IPS-18a (cell line): ENCODE data around the gene CLDND2.

ENCODE experiments used
- H3K27ac ChIP-seq: one replicate; pipeline ENCODE4 v1.5.1; 2013; ENCODE audit warnings: low read length
- H3K27me3 ChIP-seq: one replicate; pipeline ENCODE4 v1.6.1; 2013; ENCODE audit warnings: mild to moderate bottlenecking, low read length; ENCODE audit not compliant: control insufficient read depth, insufficient read depth
- H3K36me3 ChIP-seq: one replicate; pipeline ENCODE4 v1.6.1; 2013; ENCODE audit warnings: low read depth, low read length; ENCODE audit not compliant: control insufficient read depth
- H3K4me1 ChIP-seq: one replicate; pipeline ENCODE4 v1.6.1; 2013; ENCODE audit warnings: low read depth, low read length; ENCODE audit not compliant: control insufficient read depth
- H3K4me3 ChIP-seq: one replicate; pipeline ENCODE4 v1.5.1; 2013; ENCODE audit warnings: low read length
- H3K9ac ChIP-seq: one replicate; pipeline ENCODE4 v1.6.1; 2013; ENCODE audit warnings: mild to moderate bottlenecking, low read length, moderate library complexity
- H3K9me3 ChIP-seq: one replicate; pipeline ENCODE4 v1.6.1; 2013; ENCODE audit warnings: low read depth, low read length; ENCODE audit not compliant: control insufficient read depth

The CLDND2 gene

DNA sequence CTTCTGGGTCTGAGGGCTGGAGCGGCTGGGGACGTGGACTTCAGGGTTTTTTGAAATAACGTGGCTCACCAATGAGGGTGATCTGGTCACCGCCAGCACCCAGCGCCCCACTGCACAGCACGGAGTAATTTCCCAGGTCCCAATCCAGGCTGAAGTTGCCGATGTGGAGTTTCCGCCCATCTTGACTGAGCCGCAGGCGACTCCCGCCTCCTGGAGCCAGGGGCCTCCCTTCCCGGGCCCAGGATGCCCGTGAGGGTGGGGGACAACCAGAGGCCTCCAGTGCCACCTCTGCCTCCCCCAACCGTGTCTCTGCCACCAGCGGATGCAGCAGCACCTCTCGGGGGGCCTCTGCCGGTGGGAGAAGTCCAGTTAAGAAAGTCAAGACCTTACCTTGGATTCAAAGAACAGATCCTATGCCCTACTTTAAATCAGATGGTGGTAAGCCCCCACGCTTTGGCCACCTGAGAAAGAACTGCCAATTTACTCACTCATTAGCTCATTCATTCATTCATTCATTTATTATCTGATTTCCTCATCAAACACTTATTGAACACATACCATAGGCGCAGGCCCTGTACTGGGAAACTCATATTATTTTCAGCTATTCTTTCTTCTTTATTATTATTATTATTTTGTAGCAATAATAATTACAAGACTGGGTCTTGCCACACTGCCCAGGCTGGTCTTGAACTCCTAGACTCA is 30.8 kb downstream of the CLDND2 start:
- H3K4me3 ChIP-seq = no peak overlapping the region
- no peak overlapping the region for H3K9ac ChIP-seq
- H3K27ac ChIP-seq = no peak overlapping the region

DNA sequence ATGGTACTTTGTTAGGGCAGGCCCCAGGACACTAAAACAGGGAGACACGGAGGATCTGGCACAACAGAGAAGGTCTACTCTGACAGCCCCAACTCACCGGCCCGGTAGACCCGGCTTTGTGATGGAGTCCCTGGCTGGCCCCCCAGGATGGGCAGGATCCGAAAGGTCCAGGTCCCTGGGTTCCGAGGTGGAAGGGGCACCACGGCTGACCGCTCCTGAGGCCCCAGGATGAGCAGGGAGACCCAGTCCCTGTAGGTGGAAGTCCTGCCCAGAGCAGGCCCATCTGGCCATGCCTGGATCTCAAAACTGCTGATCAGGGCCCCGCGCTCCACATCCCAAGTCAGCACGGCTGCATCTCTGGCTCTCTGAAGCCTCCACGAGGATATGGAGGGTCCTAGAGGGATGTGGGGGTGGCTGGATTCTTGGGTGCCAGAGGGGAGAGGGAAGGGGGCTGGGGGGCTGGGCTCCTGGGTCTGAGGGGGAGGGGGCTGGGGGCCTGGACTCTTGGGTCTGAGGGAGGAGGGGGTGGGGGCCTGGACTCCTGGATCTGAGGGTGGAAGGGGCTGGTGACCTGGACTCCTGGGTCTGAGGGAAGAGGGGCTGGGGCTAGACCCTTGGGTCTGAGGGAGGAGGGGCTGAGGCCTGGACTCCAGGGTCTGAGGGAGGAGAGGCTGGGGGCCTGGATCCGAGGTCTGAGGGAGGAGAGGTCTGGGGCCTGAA is 31.5 kb downstream of the CLDND2 start:
- H3K9ac ChIP-seq = no peak overlapping the region
- peaks cover 22% of the 10 kb centered on the region for H3K27me3 ChIP-seq
- peaks cover 5% of the 10 kb centered on the region for H3K4me1 ChIP-seq
- no peak overlapping the region for H3K4me3 ChIP-seq
- no peaks in the 10 kb centered on the region for H3K9me3 ChIP-seq
- H3K27ac ChIP-seq = no peak overlapping the region
- H3K36me3 ChIP-seq = no peaks in the 10 kb centered on the region

More for the DNA sequence above, 30.8 kb downstream of the CLDND2 start:
- H3K36me3 ChIP-seq = no peaks in the 10 kb centered on the region
- H3K27me3 ChIP-seq = peaks cover 22% of the 10 kb centered on the region
- peaks cover 9% of the 10 kb centered on the region for H3K4me1 ChIP-seq
- H3K9me3 ChIP-seq = no peaks in the 10 kb centered on the region

DNA sequence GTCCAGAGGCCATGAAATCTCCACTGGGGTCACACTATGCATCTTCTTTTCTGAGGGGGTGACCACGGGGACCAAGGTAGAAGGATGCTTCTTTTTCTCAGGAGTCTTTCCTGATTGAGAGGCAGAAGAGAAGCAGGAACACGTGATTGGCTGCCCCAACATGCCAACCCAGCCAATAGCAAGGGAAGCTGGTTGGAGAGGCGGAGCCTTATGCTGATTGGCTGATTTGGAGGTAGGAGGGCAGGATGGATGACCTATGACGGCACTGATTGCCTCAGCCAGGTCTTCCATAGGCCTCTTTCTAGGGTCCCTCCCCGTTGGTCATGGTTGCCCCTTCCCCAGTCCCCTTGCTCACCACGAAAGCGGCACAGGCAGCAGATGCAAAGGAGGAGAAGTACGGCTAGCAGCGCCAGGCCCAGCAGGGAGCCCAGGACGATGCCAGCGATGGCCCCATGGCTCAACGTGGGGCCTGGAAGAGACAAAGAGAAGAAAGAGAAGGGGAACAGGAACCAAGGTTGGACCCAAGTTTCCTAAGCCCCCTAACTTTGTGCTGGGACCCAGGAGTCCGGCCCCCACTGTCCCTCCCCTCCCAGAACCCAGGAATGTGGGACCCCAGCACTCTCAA is 34.9 kb downstream of the CLDND2 start:
- Histone ChIP-seq H3K4me3 (no peak overlapping the region), H3K36me3 (no peaks in the 10 kb centered on the region), H3K9me3 (no peaks in the 10 kb centered on the region), H3K4me1 (no peaks in the 10 kb centered on the region), H3K9ac (no peak overlapping the region), H3K27ac (no peak overlapping the region), H3K27me3 (no peaks in the 10 kb centered on the region)

DNA sequence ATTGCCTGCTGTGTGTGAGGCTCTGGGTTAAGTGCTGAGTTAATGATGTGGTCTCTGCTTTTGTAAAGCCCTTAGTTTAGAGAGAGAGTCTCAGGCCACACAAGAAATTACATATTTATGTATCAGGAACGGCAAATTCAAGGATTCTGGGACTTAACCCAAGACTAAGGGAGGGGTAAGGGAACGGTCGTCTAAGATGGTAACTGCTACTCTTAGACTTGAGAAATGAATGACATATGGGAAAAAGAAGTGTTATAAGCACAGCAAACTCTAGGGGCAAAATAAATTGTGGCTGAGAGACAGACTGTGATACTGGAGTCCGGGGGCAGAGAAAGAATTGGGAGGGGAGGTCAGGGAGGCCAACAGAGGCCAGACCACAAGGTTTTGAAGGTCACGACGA is 37.1 kb downstream of the CLDND2 start:
- Histone ChIP-seq H3K27me3 (peaks cover 3% of the 10 kb centered on the region), H3K36me3 (no peaks in the 10 kb centered on the region), H3K9ac (no peak overlapping the region), H3K4me3 (no peak overlapping the region), H3K27ac (no peak overlapping the region), H3K4me1 (no peaks in the 10 kb centered on the region), H3K9me3 (no peaks in the 10 kb centered on the region)

DNA sequence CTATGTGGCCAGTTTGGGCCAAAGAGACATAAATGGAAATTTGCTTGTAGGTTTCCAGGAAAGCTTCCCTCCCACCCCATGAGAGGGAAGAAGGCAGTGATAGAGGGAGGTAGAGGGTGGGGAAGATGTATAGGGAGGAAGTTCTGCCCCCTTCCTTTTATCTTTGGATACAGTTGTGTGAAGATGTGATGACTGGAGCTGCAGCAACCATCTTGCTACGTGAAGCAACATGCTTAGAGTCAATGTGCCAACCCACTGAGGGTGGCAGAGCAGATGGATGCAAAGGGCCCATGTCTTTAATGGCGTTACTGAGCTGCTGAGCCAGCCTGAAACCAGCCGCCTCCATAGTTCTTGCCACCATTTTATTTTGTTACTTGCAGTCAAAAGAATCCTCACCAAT is 37.6 kb downstream of the CLDND2 start:
- no peaks in the 10 kb centered on the region for H3K4me1 ChIP-seq
- H3K36me3 ChIP-seq = no peaks in the 10 kb centered on the region
- no peak overlapping the region for H3K4me3 ChIP-seq
- no peak overlapping the region for H3K9ac ChIP-seq
- H3K27ac ChIP-seq = no peak overlapping the region
- H3K27me3 ChIP-seq = peaks cover 3% of the 10 kb centered on the region
- no peaks in the 10 kb centered on the region for H3K9me3 ChIP-seq

DNA sequence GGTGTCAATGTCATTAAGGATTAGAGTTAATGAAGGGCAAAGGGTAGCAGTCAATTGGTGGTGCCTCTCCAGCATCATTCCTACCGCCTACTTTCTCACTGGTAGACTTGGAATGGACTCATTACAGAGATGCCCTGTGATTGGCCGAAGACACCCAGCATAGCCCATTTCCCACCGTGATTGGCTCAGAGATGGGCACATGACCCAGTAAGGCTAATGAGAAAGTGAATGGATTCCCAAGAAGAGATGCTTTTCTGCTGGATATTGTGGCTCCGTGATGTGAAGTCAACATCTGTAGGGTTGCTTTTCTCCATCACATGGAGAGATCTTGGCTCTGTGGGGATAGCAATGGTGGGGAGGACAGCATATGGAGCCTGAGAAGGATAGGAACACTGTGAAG is 38.4 kb downstream of the CLDND2 start:
- no peaks in the 10 kb centered on the region for H3K9me3 ChIP-seq
- no peak overlapping the region for H3K9ac ChIP-seq
- no peaks in the 10 kb centered on the region for H3K36me3 ChIP-seq
- H3K4me1 ChIP-seq = no peaks in the 10 kb centered on the region
- peaks cover 3% of the 10 kb centered on the region for H3K27me3 ChIP-seq
- no peak overlapping the region for H3K27ac ChIP-seq
- no peak overlapping the region for H3K4me3 ChIP-seq

DNA sequence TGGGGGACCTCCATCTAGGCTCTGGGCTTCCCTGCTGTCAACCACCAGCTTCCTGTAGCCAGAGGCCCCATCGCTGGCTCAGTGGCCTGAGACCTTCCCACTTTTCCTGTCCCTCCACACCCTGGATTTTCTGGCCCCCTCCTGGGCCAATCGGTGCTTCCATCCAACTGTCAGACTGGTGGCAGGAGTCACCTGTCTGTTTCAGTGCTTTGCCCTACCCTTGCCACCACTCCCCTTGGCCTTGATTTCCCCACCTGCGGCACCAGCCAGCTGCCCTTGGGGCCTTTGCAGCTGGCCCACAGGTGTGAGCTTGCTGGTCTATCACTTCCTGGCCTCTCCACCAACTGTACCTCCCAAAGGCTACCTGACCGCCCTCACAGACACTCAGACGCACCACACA is 39.4 kb downstream of the CLDND2 start:
- no peak overlapping the region for H3K9ac ChIP-seq

DNA sequence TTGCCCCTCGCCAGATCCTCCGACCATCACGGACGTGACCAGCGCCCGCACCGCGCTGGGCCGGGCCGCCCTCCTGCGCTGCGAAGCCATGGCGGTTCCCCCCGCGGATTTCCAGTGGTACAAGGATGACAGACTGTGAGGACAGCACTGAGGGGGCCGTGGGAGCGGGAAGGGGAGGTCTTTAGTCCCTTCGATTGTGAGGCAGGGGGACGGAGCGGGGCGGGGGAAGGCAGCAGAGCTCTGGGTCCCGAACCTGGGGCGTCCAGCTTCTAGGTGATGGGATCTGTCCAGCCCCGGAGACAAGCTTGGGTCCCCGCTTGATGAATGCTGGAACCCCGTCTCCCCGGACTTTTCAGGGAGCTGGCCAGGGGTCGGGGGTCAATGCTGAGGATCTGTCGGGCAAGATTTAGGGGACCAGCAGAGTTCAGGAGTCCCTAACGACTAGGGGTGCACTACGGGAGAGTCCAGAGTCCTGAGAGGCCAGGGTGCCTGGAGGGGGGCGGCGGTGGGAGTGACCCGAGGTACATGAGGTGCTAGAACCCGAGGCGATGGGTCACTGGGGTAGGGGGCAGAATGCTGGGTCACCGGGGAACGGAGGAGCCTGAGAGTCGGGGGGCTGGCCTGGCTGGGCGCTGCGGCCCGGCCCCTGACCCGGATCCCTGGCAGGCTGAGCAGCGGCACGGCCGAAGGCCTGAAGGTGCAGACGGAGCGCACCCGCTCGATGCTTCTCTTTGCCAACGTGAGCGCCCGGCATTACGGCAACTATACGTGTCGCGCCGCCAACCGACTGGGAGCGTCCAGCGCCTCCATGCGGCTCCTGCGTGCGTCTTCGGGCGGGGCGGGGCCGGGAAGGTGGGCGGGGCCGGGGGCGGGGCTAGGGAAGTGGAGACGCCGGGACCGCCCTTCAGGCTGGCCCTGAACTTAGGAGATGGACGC is 41.5 kb downstream of the CLDND2 start:
- Histone ChIP-seq H3K4me1 (no peaks in the 10 kb centered on the region), H3K27me3 (peaks cover 3% of the 10 kb centered on the region), H3K9ac (no peak overlapping the region), H3K4me3 (peak overlapping the region; percentile 48), H3K9me3 (no peaks in the 10 kb centered on the region), H3K27ac (no peak overlapping the region), H3K36me3 (no peaks in the 10 kb centered on the region)

More for the DNA sequence above, 39.4 kb downstream of the CLDND2 start:
- H3K27ac ChIP-seq = no peak overlapping the region
- no peak overlapping the region for H3K4me3 ChIP-seq
- H3K4me1 ChIP-seq = no peaks in the 10 kb centered on the region
- no peaks in the 10 kb centered on the region for H3K36me3 ChIP-seq
- peaks cover 3% of the 10 kb centered on the region for H3K27me3 ChIP-seq
- no peaks in the 10 kb centered on the region for H3K9me3 ChIP-seq

DNA sequence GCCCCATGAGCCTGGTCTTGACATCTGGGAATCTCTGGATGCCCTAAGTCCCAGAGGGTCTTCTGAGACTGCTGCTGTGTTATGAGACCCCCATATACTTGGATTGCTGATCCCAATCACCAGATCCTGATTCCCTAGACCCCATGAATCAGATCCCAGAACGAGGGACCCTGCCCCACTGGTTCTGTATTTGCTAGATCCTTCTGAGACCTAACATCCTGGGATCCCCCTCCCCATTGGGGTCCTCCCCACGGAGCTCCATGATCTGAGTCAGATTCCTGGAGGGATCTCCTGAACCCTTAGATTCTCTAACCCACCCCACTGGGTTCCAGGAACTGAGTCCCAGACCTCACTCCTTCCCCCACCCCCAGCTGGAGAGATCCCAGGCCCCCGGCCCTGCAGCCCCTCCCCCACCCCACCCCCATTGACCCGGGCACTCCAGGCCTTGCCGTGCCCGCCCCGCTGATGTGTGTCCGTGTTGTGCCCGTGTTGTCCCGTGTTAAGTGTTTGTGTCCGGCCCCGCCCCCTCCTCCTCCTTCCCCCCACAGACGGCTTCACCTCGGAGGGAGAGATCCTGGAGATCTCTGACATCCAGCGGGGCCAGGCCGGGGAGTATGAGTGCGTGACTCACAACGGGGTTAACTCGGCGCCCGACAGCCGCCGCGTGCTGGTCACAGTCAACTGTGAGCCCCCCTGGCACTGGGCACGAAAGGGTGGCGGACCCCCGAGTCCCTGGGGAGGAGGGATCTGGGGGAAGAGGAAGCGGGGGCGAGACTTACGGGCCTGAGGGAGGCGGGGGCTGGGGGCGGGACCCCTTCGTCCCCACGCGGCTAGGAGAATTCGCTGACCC is 42.4 kb downstream of the CLDND2 start:
- Histone ChIP-seq H3K9me3 (no peaks in the 10 kb centered on the region), H3K9ac (no peak overlapping the region), H3K36me3 (no peaks in the 10 kb centered on the region), H3K4me1 (no peaks in the 10 kb centered on the region), H3K27me3 (peaks cover 3% of the 10 kb centered on the region), H3K27ac (no peak overlapping the region), H3K4me3 (no peak overlapping the region)

DNA sequence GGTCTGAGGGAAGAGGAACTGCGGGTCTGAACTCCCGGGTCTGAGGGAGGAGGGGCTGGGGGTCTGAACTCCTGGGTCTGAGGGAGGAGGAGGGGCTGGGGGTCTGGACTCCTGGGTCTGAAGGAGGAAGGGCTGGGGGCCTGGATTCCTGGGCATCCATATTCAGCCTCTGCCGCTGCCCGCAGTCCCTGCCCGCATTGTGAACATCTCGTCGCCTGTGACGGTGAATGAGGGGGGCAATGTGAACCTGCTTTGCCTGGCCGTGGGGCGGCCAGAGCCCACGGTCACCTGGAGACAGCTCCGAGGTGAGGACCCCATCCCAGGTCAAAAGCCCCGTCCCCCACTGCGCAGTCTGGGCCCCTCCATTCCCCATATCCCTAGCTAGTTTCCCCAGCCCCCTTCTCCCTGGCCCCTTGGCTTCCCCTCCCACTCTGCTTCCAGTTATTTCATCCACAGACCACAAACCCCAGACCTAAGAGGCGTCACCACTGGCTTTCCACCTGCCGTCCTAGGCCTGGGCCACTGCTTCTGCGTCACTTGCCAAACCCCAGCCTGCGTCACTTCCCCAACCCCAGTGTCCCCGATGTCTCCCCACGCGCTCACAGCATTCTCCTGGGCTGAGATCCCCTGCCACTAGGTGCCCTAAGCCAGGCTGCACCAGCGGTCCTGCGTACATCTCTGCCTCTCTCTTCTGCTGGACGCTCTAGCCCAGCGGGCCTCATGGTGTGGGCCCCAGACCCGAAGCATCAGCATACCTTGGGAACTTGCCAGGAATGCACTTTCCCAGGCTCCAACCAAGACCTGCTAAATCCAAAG is 43.4 kb downstream of the CLDND2 start:
- Histone ChIP-seq H3K9ac (no peak overlapping the region), H3K4me1 (no peaks in the 10 kb centered on the region), H3K4me3 (no peak overlapping the region), H3K9me3 (no peaks in the 10 kb centered on the region), H3K27ac (no peak overlapping the region), H3K27me3 (peaks cover 3% of the 10 kb centered on the region), H3K36me3 (no peaks in the 10 kb centered on the region)
